GOT3 (cell line): ENCODE measurements around the gene CDKN1A.

ENCODE experiments used
- DNase-seq: peaks from one replicate; lab custom pipeline; 2025; ENCODE audit warnings: mixed read lengths; lab: John Stamatoyannopoulos, UW

Gene CDKN1A

DNA sequence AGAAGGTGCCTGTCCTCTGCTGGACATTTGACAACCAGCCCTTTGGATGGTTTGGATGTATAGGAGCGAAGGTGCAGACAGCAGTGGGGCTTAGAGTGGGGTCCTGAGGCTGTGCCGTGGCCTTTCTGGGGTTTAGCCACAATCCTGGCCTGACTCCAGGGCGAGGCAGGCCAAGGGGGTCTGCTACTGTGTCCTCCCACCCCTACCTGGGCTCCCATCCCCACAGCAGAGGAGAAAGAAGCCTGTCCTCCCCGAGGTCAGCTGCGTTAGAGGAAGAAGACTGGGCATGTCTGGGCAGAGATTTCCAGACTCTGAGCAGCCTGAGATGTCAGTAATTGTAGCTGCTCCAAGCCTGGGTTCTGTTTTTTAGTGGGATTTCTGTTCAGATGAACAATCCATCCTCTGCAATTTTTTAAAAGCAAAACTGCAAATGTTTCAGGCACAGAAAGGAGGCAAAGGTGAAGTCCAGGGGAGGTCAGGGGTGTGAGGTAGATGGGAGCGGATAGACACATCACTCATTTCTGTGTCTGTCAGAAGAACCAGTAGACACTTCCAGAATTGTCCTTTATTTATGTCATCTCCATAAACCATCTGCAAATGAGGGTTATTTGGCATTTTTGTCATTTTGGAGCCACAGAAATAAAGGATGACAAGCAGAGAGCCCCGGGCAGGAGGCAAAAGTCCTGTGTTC, 1.3 kb upstream of the CDKN1A start:
- DNase-seq = no peak

DNA sequence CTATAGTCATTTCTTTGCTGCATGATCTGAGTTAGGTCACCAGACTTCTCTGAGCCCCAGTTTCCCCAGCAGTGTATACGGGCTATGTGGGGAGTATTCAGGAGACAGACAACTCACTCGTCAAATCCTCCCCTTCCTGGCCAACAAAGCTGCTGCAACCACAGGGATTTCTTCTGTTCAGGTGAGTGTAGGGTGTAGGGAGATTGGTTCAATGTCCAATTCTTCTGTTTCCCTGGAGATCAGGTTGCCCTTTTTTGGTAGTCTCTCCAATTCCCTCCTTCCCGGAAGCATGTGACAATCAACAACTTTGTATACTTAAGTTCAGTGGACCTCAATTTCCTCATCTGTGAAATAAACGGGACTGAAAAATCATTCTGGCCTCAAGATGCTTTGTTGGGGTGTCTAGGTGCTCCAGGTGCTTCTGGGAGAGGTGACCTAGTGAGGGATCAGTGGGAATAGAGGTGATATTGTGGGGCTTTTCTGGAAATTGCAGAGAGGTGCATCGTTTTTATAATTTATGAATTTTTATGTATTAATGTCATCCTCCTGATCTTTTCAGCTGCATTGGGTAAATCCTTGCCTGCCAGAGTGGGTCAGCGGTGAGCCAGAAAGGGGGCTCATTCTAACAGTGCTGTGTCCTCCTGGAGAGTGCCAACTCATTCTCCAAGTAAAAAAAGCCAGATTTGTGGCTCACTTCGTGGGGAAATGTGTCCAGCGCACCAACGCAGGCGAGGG, 594 bp upstream of the CDKN1A start:
- no peak for DNase-seq

DNA sequence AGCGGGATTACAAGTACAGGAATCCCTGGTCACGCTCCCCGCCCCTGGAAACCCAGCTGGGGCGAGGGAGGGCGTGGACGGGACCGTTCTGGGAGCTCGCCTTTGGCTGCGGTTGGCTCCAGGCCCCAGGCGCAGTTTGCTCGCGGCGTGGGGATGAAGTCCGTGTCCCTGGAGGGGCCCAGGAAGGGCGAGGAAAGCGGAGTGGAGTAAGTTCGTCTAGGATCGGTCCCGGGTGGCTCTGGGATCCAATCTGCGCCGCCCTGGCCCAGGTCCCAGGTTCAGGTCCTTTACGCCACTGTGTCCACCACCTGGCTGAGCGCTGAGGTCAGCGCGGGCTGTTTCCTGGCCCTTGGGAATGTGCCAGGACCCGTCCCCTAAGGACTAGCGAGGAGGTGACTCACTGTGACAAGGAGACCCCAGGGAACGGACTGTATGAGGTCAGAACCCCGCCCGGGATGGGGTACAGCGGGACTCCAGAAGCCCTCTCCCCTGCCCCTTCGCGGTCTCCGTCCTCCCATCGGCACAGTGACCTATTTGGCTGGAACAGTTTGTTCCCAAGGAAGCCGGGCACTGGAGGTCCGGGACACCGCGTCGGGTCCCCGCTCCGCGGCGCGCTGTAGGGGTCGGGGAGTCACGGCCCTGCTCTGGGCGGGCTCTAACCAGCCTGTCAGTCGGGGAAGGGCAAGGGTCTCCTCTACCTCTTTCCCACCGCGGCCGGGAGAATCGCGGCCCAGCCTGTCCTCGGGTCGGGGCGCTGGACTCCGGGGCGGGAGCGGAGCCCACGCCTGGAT, 724 bp downstream of the CDKN1A start:
- peak; percentile 37 for DNase-seq

- DNase-seq = no peak
Observed at GRCh38 chr6:36682328-36683144, 4.0 kb downstream of the CDKN1A start.

- DNase-seq = no peak
Observed at GRCh38 chr6:36683145-36683655, 4.7 kb downstream of the CDKN1A start.

- DNase-seq = no peak
Observed at GRCh38 chr6:36683656-36684446, 5.3 kb downstream of the CDKN1A start.

GRCh38 chr6:36684447-36684812, 5.9 kb downstream of the CDKN1A start:
- DNase-seq = no peak

GRCh38 chr6:36685166-36685924, 6.8 kb downstream of the CDKN1A start:
- DNase-seq = no peak

- no peak for DNase-seq
Observed at GRCh38 chr6:36685926-36686667, 7.6 kb downstream of the CDKN1A start.

GRCh38 chr6:36686668-36687513, 8.4 kb downstream of the CDKN1A start:
- DNase-seq = no peak

DNA sequence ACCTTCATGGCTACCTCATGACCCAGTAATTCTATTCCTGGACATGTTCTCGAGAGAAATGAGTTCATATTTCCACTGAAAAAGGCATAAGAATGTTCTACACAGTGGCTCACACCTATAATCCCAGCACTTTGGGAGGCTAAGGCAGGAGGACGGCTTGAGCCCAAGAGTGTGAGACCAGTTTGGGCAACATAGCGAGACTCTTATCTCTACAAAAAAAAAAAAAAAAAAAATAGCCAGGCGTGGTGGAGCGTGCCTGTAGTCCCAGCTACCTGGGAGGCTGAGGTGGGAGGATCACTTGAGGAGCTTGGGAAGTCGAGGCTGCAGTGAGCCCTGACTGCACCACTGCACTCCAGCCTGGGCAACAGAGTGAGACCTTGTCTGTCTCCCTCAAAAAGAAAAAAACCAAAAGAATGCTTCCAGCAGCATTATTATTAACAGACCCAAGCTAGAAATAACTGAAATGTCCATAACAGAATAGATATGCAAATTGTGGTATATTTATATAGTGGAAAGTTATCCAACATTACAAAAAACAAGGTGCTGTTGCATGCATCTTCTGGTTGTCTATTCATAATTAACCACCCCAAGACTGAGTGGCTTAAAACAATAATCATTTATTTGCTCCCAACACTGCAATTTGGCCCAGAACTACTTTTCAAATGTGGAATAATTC, 9.7 kb downstream of the CDKN1A start:
- DNase-seq = no peak

GRCh38 chr6:36688739-36689075, 10.2 kb downstream of the CDKN1A start:
- DNase-seq = no peak

GRCh38 chr6:36691011-36691410, 12.5 kb downstream of the CDKN1A start:
- no peak for DNase-seq

GRCh38 chr6:36691612-36692011, 13.1 kb downstream of the CDKN1A start:
- DNase-seq = no peak

DNA sequence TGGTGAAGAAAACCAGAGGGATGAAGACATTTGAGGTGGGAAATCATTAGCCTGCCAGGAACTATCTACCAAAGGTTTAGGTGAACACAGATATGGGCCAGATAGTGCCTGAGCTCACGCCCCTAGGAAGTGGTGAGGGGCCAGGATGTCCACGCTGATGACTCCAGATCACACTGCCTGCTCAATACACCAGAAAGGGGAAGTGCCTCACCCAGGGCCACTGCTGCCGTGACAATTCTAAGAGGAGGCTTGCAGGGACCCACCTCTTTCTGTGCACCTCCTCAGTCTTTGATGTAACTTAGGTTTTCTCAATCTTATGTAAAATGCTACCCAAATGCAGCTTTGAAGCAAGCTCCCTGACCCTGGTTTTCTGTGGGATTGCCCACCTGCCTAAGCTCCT, 13.7 kb downstream of the CDKN1A start:
- DNase-seq = no peak

DNA sequence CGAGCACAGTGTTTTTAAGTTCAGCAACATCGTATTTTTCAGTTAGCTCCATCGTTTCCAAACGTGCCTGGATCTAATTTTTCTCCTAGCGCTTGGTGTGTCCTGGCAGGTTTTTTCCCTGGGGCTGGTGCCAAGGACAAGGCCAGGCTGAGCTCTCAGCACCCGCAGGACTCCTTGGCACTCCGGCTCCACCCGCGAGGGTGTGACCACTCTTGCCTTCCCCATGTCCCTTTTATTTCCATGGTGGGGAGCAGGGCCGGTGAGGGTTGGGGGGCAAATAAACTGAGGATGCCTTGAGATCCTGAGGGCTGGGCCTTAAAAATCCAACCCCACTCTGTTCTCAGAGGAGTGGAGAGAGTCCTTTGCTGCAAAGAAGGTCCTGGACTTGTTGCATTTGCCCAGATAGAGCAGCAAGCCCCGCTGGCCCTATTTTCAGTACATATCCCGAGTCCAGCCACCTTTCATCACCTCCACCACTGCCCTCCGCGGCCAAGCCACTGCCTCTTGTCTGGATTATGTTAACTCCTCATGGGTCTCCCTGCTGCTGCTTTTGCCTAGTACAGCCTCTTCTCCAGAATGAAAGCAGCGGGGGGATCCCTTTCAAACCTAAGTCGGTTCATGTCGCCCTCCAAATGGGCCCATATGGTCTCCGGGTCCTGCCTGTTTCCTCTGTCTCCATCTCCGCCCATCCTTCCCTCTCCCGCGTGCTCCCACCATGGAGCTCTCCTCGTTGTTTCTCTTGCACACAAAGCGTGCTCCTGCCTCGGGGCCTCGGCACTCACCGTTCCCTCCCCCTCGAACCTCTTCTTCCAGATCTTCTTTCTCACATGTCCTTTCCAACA, 14.6 kb downstream of the CDKN1A start:
- DNase-seq = no peak

DNA sequence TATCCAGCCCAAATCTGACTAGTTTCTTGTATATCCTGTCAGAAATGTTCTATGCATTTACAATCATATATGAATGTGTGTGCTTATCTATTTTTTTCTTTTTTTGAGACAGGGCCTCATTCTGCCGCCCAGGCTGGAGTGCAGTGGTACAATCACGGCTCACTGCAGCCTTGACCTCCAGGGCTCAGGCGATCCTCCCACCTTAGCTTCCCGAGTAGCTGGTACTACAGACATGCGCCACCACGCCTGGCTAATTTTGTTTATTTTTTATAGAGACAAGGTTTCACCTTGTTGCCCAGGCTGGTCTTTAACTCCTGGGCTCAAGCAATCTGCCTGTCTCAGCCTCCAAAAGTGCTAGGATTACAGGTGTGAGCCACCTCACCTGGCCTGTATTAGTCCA, 16.1 kb downstream of the CDKN1A start:
- no peak for DNase-seq
